ENCODE data around the gene SLC35D2.

The SLC35D2 gene

DNA sequence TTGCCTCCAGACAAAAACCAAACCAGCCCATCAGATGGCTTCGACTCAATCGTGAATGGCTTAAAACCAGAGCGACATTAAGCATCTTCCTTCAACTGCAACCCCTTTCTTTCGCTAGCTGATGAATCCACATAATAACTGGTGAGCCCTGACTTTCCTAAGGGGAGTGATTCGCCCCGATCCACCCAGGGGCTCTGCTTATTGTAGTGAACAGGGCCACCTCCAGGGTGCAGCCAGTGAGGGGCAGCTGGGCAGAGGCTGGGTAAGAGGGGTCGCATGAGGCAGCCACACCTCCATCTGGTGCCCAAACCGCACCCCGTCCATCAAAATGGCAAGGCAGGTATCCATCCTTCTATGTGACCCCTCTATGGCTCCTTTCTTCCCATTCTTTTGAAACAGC lies 38.0 kb downstream of the SLC35D2 start:
- TF ChIP-seq GATA3 (IDR thresholded peaks at IDR 0.05; ENCODE audit: low read depth, low read length), result no peak
- TF ChIP-seq GATA2 (IDR thresholded peaks at IDR 0.05; ENCODE audit: low read depth, low read length), result no peak

GRCh38 chr9:96344458-96345180 lies 38.9 kb downstream of the SLC35D2 start:
- no peak for TF ChIP-seq GATA3 (IDR thresholded peaks at IDR 0.05; ENCODE audit: low read depth, low read length)
- TF ChIP-seq GATA2 (IDR thresholded peaks at IDR 0.05; ENCODE audit: low read depth, low read length), result no peak

- TF ChIP-seq GATA3 (IDR thresholded peaks at IDR 0.05; ENCODE audit: low read depth, low read length) (no peak), GATA2 (IDR thresholded peaks at IDR 0.05; ENCODE audit: low read depth, low read length) (no peak)
Measured at GRCh38 chr9:96343515-96344360, 39.8 kb downstream of the SLC35D2 start.

DNA sequence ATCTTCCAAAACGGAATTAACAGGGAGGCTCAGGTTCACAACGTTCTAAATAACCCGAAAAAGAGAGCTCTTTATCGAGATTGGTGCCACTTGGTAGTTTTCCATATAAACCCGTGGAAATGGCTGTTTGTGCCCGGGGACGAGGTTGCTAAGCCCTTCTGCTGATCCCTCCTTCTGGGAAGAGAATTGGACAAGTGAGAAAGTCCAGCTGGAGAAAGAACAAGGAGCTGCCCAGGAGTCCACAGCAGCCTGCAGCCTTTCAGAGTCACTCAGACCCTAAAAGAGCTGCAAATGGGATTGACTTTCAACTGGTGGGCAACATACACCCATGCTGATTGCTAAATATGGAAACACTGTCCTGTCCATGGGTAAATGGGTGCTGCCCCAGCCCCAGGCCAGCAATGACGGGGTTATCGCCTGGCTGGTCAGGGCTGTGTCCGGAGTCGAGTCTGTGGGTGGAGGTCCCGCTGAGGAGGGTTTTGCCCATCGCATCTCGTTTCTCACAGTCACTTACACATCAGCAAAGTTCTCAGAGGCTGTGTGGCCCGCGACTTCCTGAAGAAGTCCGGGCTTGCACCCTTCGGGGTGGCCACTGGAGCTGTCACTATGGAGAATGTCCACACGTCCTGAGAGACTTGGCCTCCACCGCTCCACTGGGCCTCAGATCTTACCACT lies 40.8 kb downstream of the SLC35D2 start:
- no peak for TF ChIP-seq GATA3 (IDR thresholded peaks at IDR 0.05; ENCODE audit: low read depth, low read length)
- TF ChIP-seq GATA2 (IDR thresholded peaks at IDR 0.05; ENCODE audit: low read depth, low read length), result no peak

GRCh38 chr9:96340707-96341106 lies 42.8 kb downstream of the SLC35D2 start:
- no peak for TF ChIP-seq GATA2 (IDR thresholded peaks at IDR 0.05; ENCODE audit: low read depth, low read length)
- no peak for TF ChIP-seq GATA3 (IDR thresholded peaks at IDR 0.05; ENCODE audit: low read depth, low read length)

GRCh38 chr9:96338299-96338698 lies 45.2 kb downstream of the SLC35D2 start:
- TF ChIP-seq GATA3 (IDR thresholded peaks at IDR 0.05; ENCODE audit: low read depth, low read length) (no peak), GATA2 (IDR thresholded peaks at IDR 0.05; ENCODE audit: low read depth, low read length) (no peak)

- TF ChIP-seq GATA2 (IDR thresholded peaks at IDR 0.05; ENCODE audit: low read depth, low read length) (no peak), GATA3 (IDR thresholded peaks at IDR 0.05; ENCODE audit: low read depth, low read length) (no peak)
Measured at GRCh38 chr9:96333958-96334357, 49.6 kb downstream of the SLC35D2 start.

GRCh38 chr9:96331236-96331947 lies 52.1 kb downstream of the SLC35D2 start:
- TF ChIP-seq GATA3 (IDR thresholded peaks at IDR 0.05; ENCODE audit: low read depth, low read length), result no peak
- TF ChIP-seq GATA2 (IDR thresholded peaks at IDR 0.05; ENCODE audit: low read depth, low read length), result no peak

- TF ChIP-seq GATA3 (IDR thresholded peaks at IDR 0.05; ENCODE audit: low read depth, low read length) (no peak), GATA2 (IDR thresholded peaks at IDR 0.05; ENCODE audit: low read depth, low read length) (no peak)
Measured at GRCh38 chr9:96327694-96328352, 55.7 kb downstream of the SLC35D2 start.

- TF ChIP-seq GATA2 (IDR thresholded peaks at IDR 0.05; ENCODE audit: low read depth, low read length) (no peak), GATA3 (IDR thresholded peaks at IDR 0.05; ENCODE audit: low read depth, low read length) (no peak)
Measured at GRCh38 chr9:96323169-96323568, 60.3 kb downstream of the SLC35D2 start.

DNA sequence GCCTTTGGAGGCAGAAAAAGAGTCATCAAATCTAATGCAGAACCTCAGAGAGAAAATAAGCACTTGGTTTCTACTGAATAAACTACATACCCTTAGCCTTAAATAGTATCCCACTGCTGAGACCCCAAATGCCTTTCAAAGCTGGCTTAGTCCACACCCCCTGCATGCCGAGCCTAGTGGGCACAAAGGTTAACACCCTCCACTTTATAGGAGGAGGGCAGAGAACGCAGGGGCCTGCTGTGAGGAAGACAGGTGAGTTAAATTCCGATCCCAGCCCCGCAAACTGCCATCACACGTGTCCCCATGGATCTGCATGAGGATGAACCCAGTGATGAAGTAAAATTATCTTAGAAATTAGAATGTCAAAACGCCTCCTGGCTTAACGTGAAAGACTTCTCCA lies 62.0 kb downstream of the SLC35D2 start:
- TF ChIP-seq GATA2 (IDR thresholded peaks at IDR 0.05; ENCODE audit: low read depth, low read length), result no peak
- TF ChIP-seq GATA3 (IDR thresholded peaks at IDR 0.05; ENCODE audit: low read depth, low read length), result no peak

- TF ChIP-seq GATA3 (IDR thresholded peaks at IDR 0.05; ENCODE audit: low read depth, low read length) (no peak), GATA2 (IDR thresholded peaks at IDR 0.05; ENCODE audit: low read depth, low read length) (no peak)
Measured at GRCh38 chr9:96320749-96321280, 62.7 kb downstream of the SLC35D2 start.

GRCh38 chr9:96318921-96319565 lies 64.5 kb downstream of the SLC35D2 start:
- TF ChIP-seq GATA2 (IDR thresholded peaks at IDR 0.05; ENCODE audit: low read depth, low read length) (no peak), GATA3 (IDR thresholded peaks at IDR 0.05; ENCODE audit: low read depth, low read length) (no peak)

All from SH-SY5Y (cell line).